HG03159 (cell line): ENCODE data around the gene HOXA5.

Experiments used
- ATAC-seq: cut with Tn5 transposase; IDR thresholded peaks from one replicate; pipeline ENCODE4 v1.9.1; 2021; ENCODE audit warnings: mild to moderate bottlenecking, moderate library complexity; ENCODE audit not compliant: unreplicated experiment

The HOXA5 gene

GRCh38 chr7:27143023-27143949, at the start of gene HOXA5:
HOXA5 (minus strand) TSS chr7:27143681; CDS start chr7:27143607, 74 bp downstream.
- no peak for ATAC-seq

DNA sequence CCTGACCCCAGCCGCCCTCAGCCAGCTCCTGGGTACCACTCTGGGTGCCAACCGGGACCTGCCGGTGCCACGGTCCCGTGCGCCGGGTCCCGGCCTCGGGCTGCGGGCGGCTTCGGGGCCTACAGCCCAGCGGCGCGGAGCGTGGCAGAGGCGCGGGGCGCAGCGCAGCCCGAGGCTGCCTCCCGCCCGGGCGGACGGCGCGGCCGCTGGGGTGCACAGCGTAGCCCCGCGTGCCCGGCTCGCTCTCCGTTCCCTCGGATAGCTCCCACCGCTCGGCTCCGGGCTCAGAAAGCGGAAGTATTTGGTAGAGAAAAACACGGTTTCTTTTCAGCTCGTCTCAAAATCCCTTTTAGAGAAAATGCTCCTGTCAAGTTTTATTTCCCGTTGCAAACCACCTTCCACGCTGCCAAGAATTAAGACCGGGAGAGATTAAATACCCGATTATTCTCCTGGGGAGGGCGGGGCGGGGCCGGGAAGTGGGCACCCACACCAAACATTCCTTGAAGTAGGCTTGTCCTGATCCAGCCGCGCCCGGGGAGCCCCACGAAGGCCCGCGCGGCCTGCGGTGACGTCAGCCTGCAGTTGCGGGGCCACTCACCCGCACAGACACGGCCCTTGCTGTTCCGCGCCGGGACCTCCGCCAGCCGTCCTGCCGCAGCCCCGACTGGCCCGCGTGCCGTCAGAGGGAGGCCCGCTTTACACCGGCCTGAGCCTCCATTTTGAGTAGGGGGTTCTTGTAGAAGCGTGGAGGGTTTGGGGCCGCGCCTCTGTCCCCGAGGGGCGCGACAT, 49.3 kb upstream of the HOXA5 start:
- ATAC-seq: no peak

DNA sequence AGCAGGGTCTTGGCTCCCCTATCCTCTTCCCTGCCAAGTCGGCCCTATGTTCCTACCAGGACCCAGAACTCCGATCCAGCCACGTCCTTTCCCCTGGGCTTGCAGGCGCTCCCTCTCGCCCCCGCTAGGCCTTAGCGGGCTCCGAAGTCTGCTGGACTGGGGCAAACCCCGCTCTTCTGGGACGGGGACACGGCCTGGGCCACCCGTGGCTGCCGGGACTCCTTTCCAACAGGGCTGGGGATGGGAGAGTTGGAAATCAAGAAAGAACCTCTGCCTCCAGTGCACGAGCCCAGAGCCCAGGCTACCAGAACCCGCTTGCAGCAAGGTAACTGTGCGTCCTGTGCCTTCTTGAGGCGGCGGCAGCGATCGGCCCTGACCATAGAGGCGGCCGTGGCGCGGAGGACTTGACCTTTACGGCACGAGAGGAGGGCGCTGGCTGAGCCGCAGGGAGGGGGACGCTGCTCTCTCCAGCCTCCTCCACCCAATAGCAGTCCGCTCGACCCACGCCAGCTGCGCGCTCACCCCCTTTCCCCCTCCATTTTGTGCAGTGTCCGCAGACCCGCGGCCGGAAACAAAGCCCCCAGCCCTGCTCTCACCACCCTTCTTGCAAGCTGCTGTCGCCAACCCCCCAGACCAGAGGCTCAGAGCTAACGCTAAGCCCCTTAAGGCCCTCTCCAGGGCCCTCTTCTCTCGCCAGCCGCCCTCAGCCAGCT, 48.5 kb upstream of the HOXA5 start:
- no peak for ATAC-seq

DNA sequence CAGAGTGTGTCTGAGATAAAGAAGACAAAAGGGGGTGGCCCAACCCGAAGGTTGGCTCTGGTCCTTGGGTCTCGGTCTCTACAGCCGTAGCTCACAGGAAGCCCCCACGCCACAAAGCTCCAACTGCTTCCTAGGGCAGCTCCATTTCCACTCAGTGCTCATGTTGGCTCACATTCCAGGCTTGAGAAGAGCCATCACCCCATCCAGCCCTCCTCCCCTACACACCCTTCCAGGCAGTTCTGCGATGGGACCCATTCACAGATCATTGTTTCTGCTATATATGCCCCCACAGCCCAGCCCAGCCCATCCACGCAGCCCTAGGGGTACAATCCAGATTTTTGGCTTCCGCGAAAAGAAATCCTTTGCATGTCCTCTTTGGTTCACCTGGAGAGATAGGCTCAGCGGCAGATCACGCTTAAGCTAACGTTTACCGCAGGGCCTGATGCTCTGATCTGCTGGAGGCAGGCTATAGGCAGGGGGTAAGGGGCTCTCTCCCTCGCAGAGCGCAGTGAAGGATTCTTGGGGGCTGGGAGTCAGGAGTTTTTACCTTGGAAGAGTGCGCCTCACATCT, 47.8 kb upstream of the HOXA5 start:
- ATAC-seq: no peak

DNA sequence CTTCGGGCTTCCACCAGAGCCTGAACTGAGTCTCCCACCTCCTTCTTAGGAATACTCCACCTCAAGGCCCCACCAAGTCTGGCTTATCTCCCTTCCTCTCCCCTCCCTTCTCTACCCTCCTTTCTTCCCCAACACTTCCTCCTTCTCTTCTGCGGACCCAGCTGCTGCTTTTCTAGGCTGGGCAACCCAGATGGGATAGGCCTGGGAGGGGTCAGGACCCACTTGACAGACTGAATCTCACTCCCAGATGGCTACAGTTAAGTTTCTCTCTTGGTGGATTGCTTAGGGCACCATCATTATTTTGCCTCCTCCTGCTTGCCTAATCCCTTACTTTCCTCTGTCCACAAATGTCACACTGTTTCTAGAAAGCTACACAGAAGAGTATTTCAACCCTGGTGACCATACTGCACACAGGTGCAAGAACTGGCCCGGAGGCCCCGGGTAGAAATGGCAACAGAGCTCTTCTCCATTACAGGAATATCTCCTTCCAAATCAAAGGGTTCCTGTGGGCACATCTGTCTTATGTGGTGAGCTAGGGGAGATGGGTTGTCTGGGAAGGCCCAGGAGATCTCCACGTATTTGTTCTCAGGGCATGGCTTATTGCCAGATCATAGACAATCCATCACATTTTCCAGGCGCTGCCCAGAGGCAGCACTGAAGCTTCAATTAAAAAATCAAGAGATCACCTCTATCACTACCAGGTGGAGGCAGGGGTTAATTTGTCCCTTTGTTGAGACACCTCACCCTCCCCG, 46.7 kb upstream of the HOXA5 start:
- no peak for ATAC-seq

DNA sequence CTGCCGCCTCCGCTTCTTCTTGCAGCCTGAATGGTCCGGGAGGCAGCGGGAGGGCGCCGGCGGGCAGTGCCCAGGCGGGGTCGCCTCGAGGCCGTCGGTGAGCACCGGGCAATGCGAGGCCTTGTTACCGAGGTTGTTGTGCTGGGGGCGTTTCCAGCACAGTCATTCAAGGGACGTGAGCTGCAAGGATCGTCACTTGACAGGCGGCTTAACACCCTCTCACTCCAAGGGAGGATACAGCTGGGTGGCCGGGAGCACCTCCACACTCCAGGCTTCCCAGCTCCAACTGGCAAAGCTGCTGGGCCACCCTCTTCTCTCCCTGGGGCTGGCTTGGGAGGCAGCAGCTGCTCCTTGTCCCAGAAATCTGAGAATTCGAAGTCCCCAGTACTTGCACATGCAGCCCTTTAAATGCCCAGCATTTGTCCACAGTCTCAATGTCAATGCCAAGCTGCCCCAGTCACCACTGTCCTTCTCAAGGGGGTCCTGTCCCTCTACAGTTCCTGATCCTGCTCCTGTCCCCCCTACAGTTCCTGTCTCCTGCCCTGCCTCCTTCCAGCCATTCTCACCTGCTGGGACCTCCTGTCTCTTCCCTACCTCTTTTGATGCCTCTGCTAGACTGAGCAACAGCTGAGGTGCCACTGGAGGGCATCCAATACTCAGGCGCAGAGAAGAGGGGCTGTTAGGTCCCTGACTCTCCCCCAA, 46.0 kb upstream of the HOXA5 start:
- ATAC-seq: no peak

DNA sequence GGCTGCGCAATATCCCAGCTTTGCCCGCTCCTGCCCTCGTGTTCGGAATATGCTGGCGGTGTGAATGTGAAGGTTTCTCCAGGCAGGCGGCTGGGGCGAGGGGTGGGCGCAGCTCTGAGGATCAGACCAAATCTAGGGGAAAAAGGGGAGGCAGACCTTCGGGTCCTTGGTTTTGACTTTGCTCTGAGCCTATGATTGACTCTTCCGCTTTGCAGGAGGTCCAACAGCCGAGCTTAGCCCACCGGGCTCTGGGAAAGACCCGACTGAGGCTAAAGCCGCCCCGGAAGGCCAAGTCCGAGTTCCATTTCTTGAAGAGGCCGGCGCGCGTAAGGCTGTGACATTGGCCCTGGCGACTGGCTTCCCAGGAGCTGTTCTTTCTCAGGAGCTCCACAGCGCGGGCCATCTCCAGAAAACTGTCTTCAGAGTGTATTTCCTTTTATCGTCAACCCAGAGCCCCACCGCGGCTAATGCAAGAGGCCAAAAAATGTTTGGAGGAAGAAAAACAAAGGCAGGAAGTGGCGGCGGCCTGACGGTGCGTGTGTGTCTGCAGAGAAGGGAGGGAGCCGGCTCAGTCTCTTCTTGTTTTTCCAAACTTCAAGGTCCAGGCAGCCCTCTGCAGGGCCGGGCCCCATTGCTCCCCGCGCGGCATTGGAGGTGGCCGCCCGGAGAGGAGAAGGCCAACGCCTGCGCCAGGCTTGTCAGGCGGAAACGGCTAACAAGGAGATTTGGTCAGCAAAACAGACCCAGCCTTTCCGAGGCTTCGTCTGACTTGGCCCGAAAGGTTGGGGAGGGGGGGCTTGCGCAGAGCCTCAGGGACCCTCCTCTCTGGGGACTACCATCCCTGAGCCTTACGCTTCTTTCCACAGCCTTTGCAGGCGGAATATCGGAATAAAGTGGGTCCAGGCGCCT, 45.2 kb upstream of the HOXA5 start:
- no peak for ATAC-seq

GRCh38 chr7:27187475-27188385, 44.2 kb upstream of the HOXA5 start:
- no peak for ATAC-seq

DNA sequence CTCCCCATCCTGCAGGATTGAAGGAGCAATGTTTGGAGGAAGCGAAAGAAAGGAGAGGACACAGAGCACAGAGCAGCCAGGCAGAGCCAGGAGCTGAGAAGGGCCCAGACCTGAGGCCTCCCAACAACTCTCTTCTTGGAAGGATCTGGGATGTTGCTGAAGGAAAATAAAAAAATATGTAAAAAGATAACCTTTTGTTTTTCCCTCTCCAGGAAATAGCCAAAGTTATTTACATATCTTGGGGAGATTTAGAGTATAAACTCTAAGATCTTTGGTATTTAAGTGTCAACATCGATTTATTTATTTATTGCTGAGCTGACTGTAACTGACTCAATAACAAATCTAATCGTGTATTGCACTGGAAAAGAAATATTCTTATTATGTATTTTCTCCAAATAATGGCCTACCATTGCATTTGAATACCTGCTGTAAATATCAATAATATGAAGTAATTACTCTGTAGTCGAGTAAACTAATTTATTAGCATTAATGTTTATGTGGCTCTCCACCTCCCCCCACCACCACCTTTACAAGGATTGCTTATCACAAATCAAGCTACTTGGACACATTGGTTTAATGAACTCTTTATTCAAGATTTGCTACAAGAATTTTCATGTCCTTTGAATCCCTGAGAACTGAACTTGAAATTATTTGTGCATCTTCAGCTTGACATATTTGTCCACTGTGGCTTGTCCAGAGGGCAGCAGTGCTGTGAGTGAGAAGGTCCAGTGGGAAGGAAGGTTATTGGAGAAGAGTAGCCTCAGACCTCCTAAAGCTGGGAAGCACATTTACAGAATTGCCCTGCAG, 43.4 kb upstream of the HOXA5 start:
- no peak for ATAC-seq

- no peak for ATAC-seq
Observed at GRCh38 chr7:27185854-27186667, 42.6 kb upstream of the HOXA5 start.

GRCh38 chr7:27185013-27185853, 41.8 kb upstream of the HOXA5 start, which contains the start of gene HOXA11:
HOXA11 (minus strand) TSS chr7:27185232; CDS start chr7:27185144, 88 bp downstream.
- ATAC-seq: no peak

- ATAC-seq: no peak
Observed at GRCh38 chr7:27184337-27185012, 41.0 kb upstream of the HOXA5 start.

- no peak for ATAC-seq
Observed at GRCh38 chr7:27183682-27184336, 40.3 kb upstream of the HOXA5 start.
